Hepatocyte (in vitro differentiated cells): ENCODE measurements around the gene CAVIN1.

Experiments used
- CTCF ChIP-seq: fragments of 200-600 bp; sonication (generic); IDR thresholded peaks from 2 replicates; pipeline ENCODE4 v1.5.1; 2016; ENCODE audit warnings: antibody characterized with exemption, mild to moderate bottlenecking; ENCODE audit not compliant: poor library complexity
- EZH2 ChIP-seq: fragments of 200-600 bp; sonication (generic); IDR thresholded peaks from 2 replicates; pipeline ENCODE4 v1.6.1; 2016; ENCODE audit warnings: antibody characterized with exemption, mild to moderate bottlenecking, borderline replicate concordance
- EZH2phosphoT487 ChIP-seq: fragments of 200-600 bp; sonication (generic); IDR thresholded peaks from one replicate; pipeline ENCODE4 v1.6.1; 2018; ENCODE audit warnings: antibody characterized with exemption, mild to moderate bottlenecking, low read depth, moderate library complexity; ENCODE audit not compliant: unreplicated experiment, severe bottlenecking

DNA sequence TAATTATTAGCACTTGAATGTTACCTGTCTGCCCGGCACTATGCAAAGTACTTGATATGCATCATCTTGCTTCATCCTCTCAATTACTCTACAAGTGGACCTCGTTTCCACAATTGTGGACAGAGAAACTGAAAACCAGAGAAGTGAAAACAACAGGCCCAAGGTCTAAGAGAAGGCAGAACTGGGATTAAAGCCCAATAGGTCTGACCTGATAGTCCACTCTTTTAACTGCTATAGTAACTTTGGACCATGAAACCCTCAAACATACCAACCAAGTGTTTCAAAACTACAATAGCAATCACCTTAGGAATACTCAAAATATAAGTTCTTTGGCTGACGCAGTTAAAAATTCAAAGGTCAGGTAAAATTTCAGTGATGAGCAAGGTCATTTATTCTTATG is 42.1 kb downstream of the CAVIN1 start:
- TF ChIP-seq CTCF = no peak
- no peak for TF ChIP-seq EZH2
- TF ChIP-seq EZH2phosphoT487 = no peak
